ENCODE measurements around the gene CMTR2. TPM values are rescaled to one million over a fixed set of nuclear protein-coding genes. Genes with fewer than 3 reads are reported as not detected.

The CMTR2 gene
- 7.2 and 9.6 TPM in 2 replicates for polyA plus RNA-seq (2012; rRNA removed)
- polyA plus RNA-seq (2012; cell fraction: cytosol; rRNA removed): 9.4 and 9.7 TPM in 2 replicates
- 8.3 and 16.2 TPM in 2 replicates for polyA plus RNA-seq (2012; cell fraction: nucleus; rRNA removed)

DNA sequence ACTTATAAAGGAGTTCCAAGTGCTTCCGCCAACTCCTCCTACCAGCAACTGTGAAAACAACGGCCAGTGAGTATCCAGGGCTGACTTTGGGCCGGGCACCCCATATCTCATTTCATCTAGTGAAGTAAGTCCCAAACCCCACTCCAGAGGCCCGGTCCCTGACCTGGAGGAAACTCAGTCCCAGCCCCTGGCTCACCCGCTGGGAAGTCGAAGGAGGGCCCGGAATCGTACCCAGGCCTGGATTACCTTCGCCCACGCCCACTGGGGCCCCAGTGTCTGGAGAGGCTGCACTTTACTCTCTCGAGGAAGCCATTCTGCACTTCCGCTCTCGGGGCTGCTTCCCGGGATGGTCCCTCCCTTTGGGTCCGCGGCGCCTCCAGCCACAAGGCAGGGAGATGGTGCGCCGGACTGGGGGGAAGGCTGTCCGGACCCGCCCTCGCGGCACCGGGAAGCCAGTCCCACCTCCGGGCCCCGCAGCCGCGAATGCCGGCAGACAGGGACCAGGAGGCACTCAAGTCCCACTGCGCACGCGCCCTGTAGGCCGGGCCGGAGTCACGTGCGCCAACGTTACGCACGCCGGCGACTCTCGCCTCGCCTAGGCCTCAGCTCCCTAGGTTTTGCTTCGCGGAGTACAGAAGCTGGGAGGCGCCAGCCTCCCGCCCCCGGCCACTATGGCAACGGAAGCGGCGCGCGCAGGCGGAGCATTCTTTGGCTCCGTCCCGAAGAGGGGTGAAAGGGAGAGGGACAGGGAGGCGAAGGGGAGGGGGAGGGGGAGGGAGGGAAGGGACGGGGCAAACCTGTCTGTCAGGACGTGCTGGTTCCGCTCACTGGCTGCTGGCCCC, at the start of gene CMTR2:
Gene CMTR2, minus strand, starts transcription at position 513 of the 842 bp plus-strand sequence. CDS start 3,482 bp downstream, outside the sequence.
- H3K27ac ChIP-seq (ENCODE audit: low read depth in 2 of 2, low read length in 1 of 2): peak within 1 kb of the TSS; percentile 84 to 94
- H3K4me1 ChIP-seq (ENCODE audit: control insufficient read depth in 1 of 2, insufficient read depth in 2 of 2, low read depth in 1 of 2, low read length in 1 of 2): peaks cover 0 to 7% of the 10 kb centered on the region in 2 experiments; a peak in 2 of 4 replicates
- no peaks in the 10 kb centered on the region for H3K9me2 ChIP-seq
- no peaks in the 10 kb centered on the region for H3K9me3 ChIP-seq
- 0% methylated on average over 7 of the region's 60 CpGs for WGBS (ENCODE audit: low lambda C conversion rate)
- H3K4me3 ChIP-seq (ENCODE audit: low read depth in 2 of 2, low read length in 1 of 2): peak within 1 kb of the TSS; percentile 80 to 96
- peaks cover 25% of the 10 kb centered on the region for H3K79me2 ChIP-seq (ENCODE audit: insufficient read depth)
- H3K27me3 ChIP-seq (ENCODE audit: insufficient read depth): no peaks in the 10 kb centered on the region
- CTCF ChIA-PET: interaction anchor here (0.8 to 2.7 kb wide), 3 partner anchors 11 to 123 kb away, joined by 3 to 13 read pairs (median 5); no protein-coding TSS in a partner anchor
- DNase-seq: peak; percentile 96
- H4K20me1 ChIP-seq (ENCODE audit: insufficient read depth): no peaks in the 10 kb centered on the region
- H3F3A ChIP-seq (replicated peaks; ENCODE audit: insufficient read depth): no peaks in the 10 kb centered on the region
- H3K9ac ChIP-seq: peak within 1 kb of the TSS; percentile 83
- POLR2A ChIA-PET: interaction anchor here (1.0 kb wide), 1 partner anchor 586 kb away, joined by 3 read pairs; no protein-coding TSS in a partner anchor
- peaks cover 25 to 31% of the 10 kb centered on the region in 2 experiments for H3K36me3 ChIP-seq (replicated peaks in 1 of 2; ENCODE audit: control insufficient read depth in 1 of 2, insufficient read depth in 2 of 2, low read length in 1 of 2)
- peak within 1 kb of the TSS; percentile 95 for H2AFZ ChIP-seq (ENCODE audit: low read depth)
- H3K4me2 ChIP-seq: peak within 1 kb of the TSS; percentile 88
- TF ChIP-seq, protein P1, sequence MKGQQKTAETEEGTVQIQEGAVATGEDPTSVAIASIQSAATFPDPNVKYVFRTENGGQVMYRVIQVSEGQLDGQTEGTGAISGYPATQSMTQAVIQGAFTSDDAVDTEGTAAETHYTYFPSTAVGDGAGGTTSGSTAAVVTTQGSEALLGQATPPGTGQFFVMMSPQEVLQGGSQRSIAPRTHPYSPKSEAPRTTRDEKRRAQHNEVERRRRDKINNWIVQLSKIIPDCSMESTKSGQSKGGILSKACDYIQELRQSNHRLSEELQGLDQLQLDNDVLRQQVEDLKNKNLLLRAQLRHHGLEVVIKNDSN (IDR thresholded peaks at IDR 0.05; ENCODE audit: borderline replicate concordance, low read depth): peak; percentile 96
- TF ChIP-seq NRF1 (IDR thresholded peaks at IDR 0.05; ENCODE audit: low read depth, low read length) (peak; percentile 83), EP300 (IDR thresholded peaks at IDR 0.05; ENCODE audit: borderline replicate concordance in 1 of 2, low read depth in 1 of 2, low read length in 1 of 2) (no peak), NFIC (IDR thresholded peaks at IDR 0.05; ENCODE audit: borderline replicate concordance) (no peak), MXI1 (IDR thresholded peaks at IDR 0.05; ENCODE audit: low read depth, low read length) (peak; percentile 89), YY1 (IDR thresholded peaks at IDR 0.05; ENCODE audit: low read depth) (no peak), TEAD4 (IDR thresholded peaks at IDR 0.05; ENCODE audit: borderline replicate concordance, insufficient read depth) (no peak), ZBTB33 (IDR thresholded peaks at IDR 0.05; ENCODE audit: borderline replicate concordance, low read depth) (no peak), ELF1 (IDR thresholded peaks at IDR 0.05) (peak; percentile 72), RCOR1 (IDR thresholded peaks at IDR 0.05; ENCODE audit: low read length) (no peak), SIN3A (IDR thresholded peaks at IDR 0.05; ENCODE audit: borderline replicate concordance, low read depth, low read length) (peak; percentile 26; the same call in 1 of the 2 replicates), TAF1 (IDR thresholded peaks at IDR 0.05; ENCODE audit: borderline replicate concordance, low read depth, low read length) (peak; percentile 70), POLR2AphosphoS5 (IDR thresholded peaks at IDR 0.05; ENCODE audit: low read depth, low read length) (peak; percentile 74), RAD21 (IDR thresholded peaks at IDR 0.05; ENCODE audit: low read length) (0 out of 2 replicates have a peak, but pooled peaks have one; percentile 1), RXRA (IDR thresholded peaks at IDR 0.05; ENCODE audit: borderline replicate concordance, low read depth) (no peak), JUND (IDR thresholded peaks at IDR 0.05) (no peak), MEF2A (IDR thresholded peaks at IDR 0.05; ENCODE audit: borderline replicate concordance, low read depth) (no peak), FOXM1 (IDR thresholded peaks at IDR 0.05; ENCODE audit: low read depth) (no peak), GABPA (IDR thresholded peaks at IDR 0.05; ENCODE audit: low read depth) (peak; percentile 51; the same call in 1 of the 2 replicates), SMC3 (IDR thresholded peaks at IDR 0.05; ENCODE audit: low read depth, low read length) (no peak), GATA2 (CRISPR knock-in tag; IDR thresholded peaks at IDR 0.05) (no peak), PBX3 (IDR thresholded peaks at IDR 0.05) (peak; percentile 56; the same call in 1 of the 2 replicates), FOXJ3 (CRISPR knock-in tag; IDR thresholded peaks at IDR 0.05) (peak; percentile 67; the same call in 1 of the 2 replicates), CTCF (IDR thresholded peaks at IDR 0.05) (no peak), TCF12 (IDR thresholded peaks at IDR 0.05) (0 out of 2 replicates have a peak, but pooled peaks have one; percentile 5)
- TF ChIP-seq, protein P2, sequence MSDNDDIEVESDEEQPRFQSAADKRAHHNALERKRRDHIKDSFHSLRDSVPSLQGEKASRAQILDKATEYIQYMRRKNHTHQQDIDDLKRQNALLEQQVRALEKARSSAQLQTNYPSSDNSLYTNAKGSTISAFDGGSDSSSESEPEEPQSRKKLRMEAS (IDR thresholded peaks at IDR 0.05; ENCODE audit: low read depth): peak; percentile 98
- TF ChIP-seq, protein P3, sequence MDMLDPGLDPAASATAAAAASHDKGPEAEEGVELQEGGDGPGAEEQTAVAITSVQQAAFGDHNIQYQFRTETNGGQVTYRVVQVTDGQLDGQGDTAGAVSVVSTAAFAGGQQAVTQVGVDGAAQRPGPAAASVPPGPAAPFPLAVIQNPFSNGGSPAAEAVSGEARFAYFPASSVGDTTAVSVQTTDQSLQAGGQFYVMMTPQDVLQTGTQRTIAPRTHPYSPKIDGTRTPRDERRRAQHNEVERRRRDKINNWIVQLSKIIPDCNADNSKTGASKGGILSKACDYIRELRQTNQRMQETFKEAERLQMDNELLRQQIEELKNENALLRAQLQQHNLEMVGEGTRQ (IDR thresholded peaks at IDR 0.05; ENCODE audit: borderline replicate concordance, low read depth, low read length): peak; percentile 88
